WERI-Rb-1 (cell line): ENCODE measurements around the gene ADAM12.

Source experiments
- DNase-seq: peaks from one replicate; pipeline ENCODE4 v3.0.0-alpha.2; 2020
- H3K27ac ChIP-seq: fragments of 250-450 bp; sonication (Bioruptor Pico); 2 replicates; pipeline ENCODE4 v1.5.1; 2020; ENCODE audit warnings: mild to moderate bottlenecking, moderate library complexity
- H3K27me3 ChIP-seq: fragments of 250-450 bp; sonication (Bioruptor Pico); 2 replicates; pipeline ENCODE4 v1.5.1; 2021; ENCODE audit warnings: mild to moderate bottlenecking, low read depth, moderate library complexity; ENCODE audit not compliant: insufficient read depth, severe bottlenecking
- H3K36me3 ChIP-seq: fragments of 250-450 bp; sonication (Bioruptor Pico); 2 replicates; pipeline ENCODE4 v1.5.1; 2020; ENCODE audit warnings: mild to moderate bottlenecking, moderate library complexity
- H3K4me3 ChIP-seq: 2 replicates; pipeline ENCODE4 v1.5.1; 2011; ENCODE audit warnings: low read depth, mild to moderate bottlenecking, control low read depth, low read length
- H3K9me3 ChIP-seq: fragments of 250-450 bp; sonication (Bioruptor Pico); 2 replicates; pipeline ENCODE4 v1.5.1; 2021; ENCODE audit warnings: mild to moderate bottlenecking, moderate library complexity; ENCODE audit not compliant: severe bottlenecking
- TF ChIP-seq, protein P1 (sequence below): IDR thresholded peaks from 2 replicates; pipeline ENCODE4 v1.5.1; 2011; ENCODE audit warnings: low read depth, mild to moderate bottlenecking, control low read depth, inconsistent platforms, low read length

The ADAM12 gene

GRCh38 chr10:126283307-126283706 lies 105.0 kb downstream of the ADAM12 start:
- no peak overlapping the region for H3K4me3 ChIP-seq
- no peaks in the 10 kb centered on the region for H3K36me3 ChIP-seq
- no peak for DNase-seq
- no peaks in the 10 kb centered on the region for H3K9me3 ChIP-seq
- TF ChIP-seq, protein P1, sequence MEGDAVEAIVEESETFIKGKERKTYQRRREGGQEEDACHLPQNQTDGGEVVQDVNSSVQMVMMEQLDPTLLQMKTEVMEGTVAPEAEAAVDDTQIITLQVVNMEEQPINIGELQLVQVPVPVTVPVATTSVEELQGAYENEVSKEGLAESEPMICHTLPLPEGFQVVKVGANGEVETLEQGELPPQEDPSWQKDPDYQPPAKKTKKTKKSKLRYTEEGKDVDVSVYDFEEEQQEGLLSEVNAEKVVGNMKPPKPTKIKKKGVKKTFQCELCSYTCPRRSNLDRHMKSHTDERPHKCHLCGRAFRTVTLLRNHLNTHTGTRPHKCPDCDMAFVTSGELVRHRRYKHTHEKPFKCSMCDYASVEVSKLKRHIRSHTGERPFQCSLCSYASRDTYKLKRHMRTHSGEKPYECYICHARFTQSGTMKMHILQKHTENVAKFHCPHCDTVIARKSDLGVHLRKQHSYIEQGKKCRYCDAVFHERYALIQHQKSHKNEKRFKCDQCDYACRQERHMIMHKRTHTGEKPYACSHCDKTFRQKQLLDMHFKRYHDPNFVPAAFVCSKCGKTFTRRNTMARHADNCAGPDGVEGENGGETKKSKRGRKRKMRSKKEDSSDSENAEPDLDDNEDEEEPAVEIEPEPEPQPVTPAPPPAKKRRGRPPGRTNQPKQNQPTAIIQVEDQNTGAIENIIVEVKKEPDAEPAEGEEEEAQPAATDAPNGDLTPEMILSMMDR = no peak
- H3K27me3 ChIP-seq = no peaks in the 10 kb centered on the region
- H3K27ac ChIP-seq = no peak overlapping the region; the same call in 1 of the 2 replicates

- no peak overlapping the region for H3K4me3 ChIP-seq
- H3K36me3 ChIP-seq = no peaks in the 10 kb centered on the region
- H3K9me3 ChIP-seq = no peaks in the 10 kb centered on the region
- no peaks in the 10 kb centered on the region for H3K27me3 ChIP-seq
- no peak overlapping the region for H3K27ac ChIP-seq
- DNase-seq = no peak
- TF ChIP-seq, protein P1 = no peak
Observed at GRCh38 chr10:126278851-126279250, 109.4 kb downstream of the ADAM12 start.

DNA sequence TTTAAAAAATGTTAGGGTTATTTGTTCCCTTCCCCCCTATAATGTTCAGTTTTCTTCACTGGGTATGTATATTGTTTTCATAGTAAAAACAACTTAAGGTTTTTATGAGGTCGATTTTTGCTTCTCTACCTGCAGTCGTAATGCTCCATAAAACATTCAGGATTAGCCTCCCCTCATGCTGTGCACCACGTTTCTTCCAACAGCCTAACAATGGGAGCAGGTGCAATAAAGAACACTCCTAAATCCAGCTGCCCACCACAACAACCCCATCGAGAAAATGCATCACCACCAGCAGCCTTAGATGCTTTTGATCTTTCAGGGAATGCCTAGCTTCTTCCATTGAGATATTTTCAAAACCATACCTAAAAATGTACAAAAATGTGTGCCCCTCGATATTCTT lies 111.1 kb downstream of the ADAM12 start:
- Histone ChIP-seq H3K36me3 (no peaks in the 10 kb centered on the region), H3K27ac (no peak overlapping the region), H3K4me3 (no peak overlapping the region), H3K9me3 (no peaks in the 10 kb centered on the region), H3K27me3 (no peaks in the 10 kb centered on the region)
- TF ChIP-seq, protein P1 = no peak
- no peak for DNase-seq

- Histone ChIP-seq H3K27ac (no peak overlapping the region), H3K4me3 (no peak overlapping the region), H3K27me3 (no peaks in the 10 kb centered on the region), H3K36me3 (no peaks in the 10 kb centered on the region), H3K9me3 (no peaks in the 10 kb centered on the region)
- TF ChIP-seq, protein P1 = no peak
- no peak for DNase-seq
Observed at GRCh38 chr10:126272526-126272925, 115.8 kb downstream of the ADAM12 start.

DNA sequence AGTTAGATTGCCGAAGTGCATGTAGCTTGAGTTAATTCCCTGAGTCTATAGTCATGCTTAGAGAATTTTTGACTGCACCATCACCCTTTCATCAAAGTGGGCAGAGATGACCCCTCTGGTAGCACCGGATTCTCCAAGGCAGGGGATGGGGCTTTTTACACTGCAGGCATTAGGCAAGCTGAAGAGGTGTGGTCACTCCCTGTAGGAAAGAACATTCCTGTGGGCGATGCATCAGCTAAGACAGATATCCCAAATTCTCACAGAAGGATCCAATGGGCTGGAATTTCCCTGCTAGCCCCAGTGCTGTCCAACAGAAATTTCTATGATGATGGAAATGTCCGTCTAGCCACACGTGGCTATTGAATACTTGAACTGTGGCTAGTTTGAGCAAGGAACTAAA lies 118.2 kb downstream of the ADAM12 start:
- no peaks in the 10 kb centered on the region for H3K27me3 ChIP-seq
- H3K27ac ChIP-seq = no peak overlapping the region
- H3K4me3 ChIP-seq = no peak overlapping the region
- no peak for DNase-seq
- H3K36me3 ChIP-seq = no peaks in the 10 kb centered on the region
- TF ChIP-seq, protein P1 = no peak
- H3K9me3 ChIP-seq = no peaks in the 10 kb centered on the region
